Measurements from ENCODE around the gene MPPED2.

DNA sequence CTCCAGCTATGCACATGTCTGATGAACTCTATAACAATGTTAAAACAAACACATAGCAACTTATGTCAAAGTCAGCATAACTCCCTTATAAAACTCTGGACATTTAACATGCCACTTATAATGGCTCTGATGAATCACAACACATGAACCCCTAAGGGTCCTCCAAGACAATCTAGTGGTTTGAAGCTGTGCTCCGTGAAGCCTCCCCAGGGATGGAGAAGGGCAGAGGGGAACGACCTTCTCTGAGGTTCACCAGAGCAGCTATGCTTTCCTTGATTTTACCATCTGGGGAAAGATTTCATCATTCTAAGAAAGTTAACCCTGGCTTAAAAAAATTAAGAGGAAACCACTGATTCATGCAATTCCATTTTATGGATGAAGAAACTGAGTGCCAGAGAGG lies 84.4 kb downstream of the MPPED2 start:
- TF ChIP-seq, protein P1, sequence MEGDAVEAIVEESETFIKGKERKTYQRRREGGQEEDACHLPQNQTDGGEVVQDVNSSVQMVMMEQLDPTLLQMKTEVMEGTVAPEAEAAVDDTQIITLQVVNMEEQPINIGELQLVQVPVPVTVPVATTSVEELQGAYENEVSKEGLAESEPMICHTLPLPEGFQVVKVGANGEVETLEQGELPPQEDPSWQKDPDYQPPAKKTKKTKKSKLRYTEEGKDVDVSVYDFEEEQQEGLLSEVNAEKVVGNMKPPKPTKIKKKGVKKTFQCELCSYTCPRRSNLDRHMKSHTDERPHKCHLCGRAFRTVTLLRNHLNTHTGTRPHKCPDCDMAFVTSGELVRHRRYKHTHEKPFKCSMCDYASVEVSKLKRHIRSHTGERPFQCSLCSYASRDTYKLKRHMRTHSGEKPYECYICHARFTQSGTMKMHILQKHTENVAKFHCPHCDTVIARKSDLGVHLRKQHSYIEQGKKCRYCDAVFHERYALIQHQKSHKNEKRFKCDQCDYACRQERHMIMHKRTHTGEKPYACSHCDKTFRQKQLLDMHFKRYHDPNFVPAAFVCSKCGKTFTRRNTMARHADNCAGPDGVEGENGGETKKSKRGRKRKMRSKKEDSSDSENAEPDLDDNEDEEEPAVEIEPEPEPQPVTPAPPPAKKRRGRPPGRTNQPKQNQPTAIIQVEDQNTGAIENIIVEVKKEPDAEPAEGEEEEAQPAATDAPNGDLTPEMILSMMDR (IDR thresholded peaks at IDR 0.05; ENCODE audit: low read depth, low read length): no peak
- TF ChIP-seq EZH2phosphoT487 (IDR thresholded peaks at IDR 0.05; ENCODE audit: low read depth): no peak

Data from OCI-LY3 (cell line).